LHCN-M2 (cell line): ENCODE results near the gene NOC3L. TPM values are rescaled to one million over a fixed set of nuclear protein-coding genes. Genes with fewer than 3 reads are reported as not detected.
"Not testable (repeated sequence)": the region's sequence is repeated elsewhere in the genome, so short reads cannot be mapped to it uniquely, and the experiment has no call there.

ENCODE experiments used
- DNase-seq: peaks from one replicate; pipeline ENCODE4 v3.0.0-alpha.2; 2012; ENCODE audit warnings: low read depth
- polyA plus RNA-seq: library from polyadenylated mRNA; unstranded; fragments of >200 nt; gene quantifications from one replicate; pipeline ENCODE4 v1.2.1, GENCODE V29; 2012; ENCODE audit warnings: missing spikeins
- total RNA-seq: library from RNA; depleted of rRNA; stranded (reverse); fragments of >200 nt; gene quantifications from 2 replicates; pipeline ENCODE4 v1.2.3, GENCODE V29; 2014; rRNA removed

The NOC3L gene
- 46.8 and 52.2 TPM in 2 replicates for total RNA-seq
- polyA plus RNA-seq: 9.4 TPM

- peak; percentile 94 for DNase-seq
These were observed at the start of gene NOC3L for GRCh38 chr10:94362360-94363250. Gene NOC3L (minus strand): TSS chr10:94362939. CDS start chr10:94362838, 101 bp downstream.

- no peak for DNase-seq
These were observed 49.7 kb upstream of the NOC3L start for GRCh38 chr10:94412449-94412848.

GRCh38 chr10:94411304-94411703, 48.6 kb upstream of the NOC3L start:
- DNase-seq: no peak

GRCh38 chr10:94409021-94409657, 46.4 kb upstream of the NOC3L start:
- DNase-seq: no peak

GRCh38 chr10:94407668-94408067, 44.9 kb upstream of the NOC3L start:
- DNase-seq: no peak

GRCh38 chr10:94405406-94405805, 42.7 kb upstream of the NOC3L start:
- DNase-seq: no peak

- peak; percentile 52 for DNase-seq
These were observed 40.9 kb upstream of the NOC3L start for GRCh38 chr10:94403380-94404213.

GRCh38 chr10:94402843-94403379, 40.2 kb upstream of the NOC3L start:
- DNase-seq: no peak

GRCh38 chr10:94402204-94402842, 39.6 kb upstream of the NOC3L start, which contains the start of gene TBC1D12:
Gene TBC1D12 (plus strand): TSS chr10:94402541. CDS start chr10:94402614, 73 bp downstream.
- peak; percentile 97 for DNase-seq

GRCh38 chr10:94398762-94399161, 36.0 kb upstream of the NOC3L start:
- DNase-seq: no peak

- peak; percentile 93 for DNase-seq
These were observed 35.0 kb upstream of the NOC3L start for GRCh38 chr10:94397549-94398370.

- DNase-seq: not testable (repeated sequence)
These were observed 29.4 kb upstream of the NOC3L start for GRCh38 chr10:94392117-94392516.

GRCh38 chr10:94385733-94386132, 23.0 kb upstream of the NOC3L start:
- not testable (repeated sequence) for DNase-seq

- DNase-seq: no peak
These were observed 20.8 kb upstream of the NOC3L start for GRCh38 chr10:94383530-94383929.

- DNase-seq: no peak
These were observed 14.1 kb upstream of the NOC3L start for GRCh38 chr10:94376865-94377264.

- DNase-seq: no peak
These were observed 12.6 kb upstream of the NOC3L start for GRCh38 chr10:94375374-94375773.

GRCh38 chr10:94370501-94370900, 7.8 kb upstream of the NOC3L start:
- no peak for DNase-seq

- no peak for DNase-seq
These were observed 3.6 kb upstream of the NOC3L start for GRCh38 chr10:94366382-94366781.

- DNase-seq: no peak
These were observed 1.7 kb upstream of the NOC3L start for GRCh38 chr10:94364482-94364881.

- no peak for DNase-seq
These were observed 469 bp upstream of the NOC3L start for GRCh38 chr10:94363251-94363565.
